Measurements from ENCODE around the gene TVP23A.

GRCh38 chr16:10743610-10744369, 74.8 kb downstream of the TVP23A start, which contains the start of gene NUBP1:
- no peak for TF ChIP-seq EP300 (IDR thresholded peaks at IDR 0.05; ENCODE audit: borderline replicate concordance)
- no peak for TF ChIP-seq REST (IDR thresholded peaks at IDR 0.05; ENCODE audit: low read depth)
- TF ChIP-seq NFIC (IDR thresholded peaks at IDR 0.05), result no peak
